GM19351 (cell line): ENCODE data around the gene ZBTB20.

ENCODE experiments used
- ATAC-seq: cut with Tn5 transposase; IDR thresholded peaks from one replicate; pipeline ENCODE4 v1.9.1; 2021; ENCODE audit warnings: mild to moderate bottlenecking, moderate library complexity; ENCODE audit not compliant: unreplicated experiment

Gene ZBTB20

DNA sequence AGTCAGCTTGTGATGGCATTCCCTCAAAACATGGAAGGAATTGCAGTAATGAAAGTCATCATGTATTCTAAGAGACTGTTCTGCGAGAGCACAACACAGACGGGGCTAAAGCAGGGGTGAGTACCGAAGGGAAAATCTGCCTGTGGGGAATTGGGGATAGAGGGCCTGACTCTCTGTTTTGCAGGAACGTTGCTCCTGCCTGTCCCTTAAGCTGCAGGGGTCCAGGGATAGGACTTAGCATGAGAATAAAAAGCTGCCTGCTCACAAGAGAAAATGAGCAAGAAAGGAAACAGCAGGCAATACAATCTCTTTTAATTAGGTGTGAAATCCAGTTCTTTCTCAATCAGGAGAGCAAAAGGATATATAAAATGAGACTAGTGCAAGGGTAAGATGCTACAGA, 791.0 kb downstream of the ZBTB20 start:
- no peak for ATAC-seq

DNA sequence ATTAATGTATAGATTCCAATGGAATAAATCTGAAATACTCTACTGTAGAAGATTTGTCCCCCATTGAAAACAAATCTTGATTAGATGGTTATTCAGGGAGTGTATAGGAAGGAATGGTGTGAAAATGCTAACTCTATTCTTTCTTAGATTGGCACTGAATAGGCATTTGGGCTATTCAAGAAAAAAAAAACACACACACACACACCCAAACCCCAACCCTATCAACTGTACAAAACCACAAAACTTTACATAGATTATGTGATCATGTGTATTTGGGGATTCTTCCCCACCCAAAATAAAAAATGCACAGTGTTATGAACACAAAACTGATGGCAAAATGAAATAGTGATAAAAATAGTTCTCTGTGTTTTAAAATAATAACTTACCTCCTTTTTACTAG, 791.4 kb downstream of the ZBTB20 start:
- no peak for ATAC-seq

DNA sequence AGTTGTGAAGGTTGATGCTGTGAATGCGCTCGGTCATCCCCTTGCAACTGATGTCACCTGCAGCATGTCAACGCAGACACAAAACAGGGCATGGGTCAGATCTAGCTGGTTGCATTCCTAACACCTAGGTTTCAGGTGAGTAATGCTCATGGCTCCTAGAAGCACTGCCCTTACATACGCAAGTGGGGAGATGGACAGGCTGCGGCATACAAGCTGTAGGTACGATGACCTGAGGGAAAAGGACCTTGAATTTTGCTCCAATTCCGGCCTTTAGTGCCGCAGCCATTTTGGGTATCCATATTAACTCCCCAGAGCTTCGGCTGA, 795.3 kb downstream of the ZBTB20 start:
- ATAC-seq: no peak

DNA sequence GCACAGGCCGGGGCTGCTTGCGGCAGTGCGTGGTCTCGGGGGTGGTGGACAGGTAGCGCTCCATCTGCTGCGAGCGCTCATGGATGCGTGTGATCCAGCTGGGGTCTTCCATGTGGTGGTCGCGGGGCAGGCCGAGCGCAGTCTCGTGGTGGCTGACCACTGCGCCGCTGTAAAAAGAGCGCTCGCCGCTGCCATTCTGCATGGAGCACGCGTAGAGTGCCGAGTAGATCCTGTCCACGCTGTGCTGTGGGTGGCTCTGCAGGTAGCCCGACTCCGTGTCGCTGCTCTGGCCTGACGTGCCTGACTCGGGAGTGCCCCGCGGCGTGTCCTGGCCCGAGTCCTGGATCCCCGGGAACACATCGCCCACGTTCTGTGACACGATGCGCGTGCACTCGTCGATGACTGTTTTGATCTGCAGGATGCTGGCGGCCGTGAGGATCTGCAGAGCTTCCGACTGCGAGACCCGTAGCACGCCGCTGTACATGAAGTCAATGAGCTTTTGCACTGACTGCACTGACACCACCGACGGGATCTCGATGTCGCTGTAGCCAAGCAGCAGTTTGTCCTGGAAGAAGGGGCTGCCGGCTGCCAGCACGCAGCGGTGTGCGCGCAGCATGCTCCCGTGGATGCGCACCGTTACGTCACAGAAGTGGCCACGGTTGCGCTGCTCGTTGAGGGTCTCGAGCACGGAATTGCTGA, 795.8 kb downstream of the ZBTB20 start:
- ATAC-seq: no peak

DNA sequence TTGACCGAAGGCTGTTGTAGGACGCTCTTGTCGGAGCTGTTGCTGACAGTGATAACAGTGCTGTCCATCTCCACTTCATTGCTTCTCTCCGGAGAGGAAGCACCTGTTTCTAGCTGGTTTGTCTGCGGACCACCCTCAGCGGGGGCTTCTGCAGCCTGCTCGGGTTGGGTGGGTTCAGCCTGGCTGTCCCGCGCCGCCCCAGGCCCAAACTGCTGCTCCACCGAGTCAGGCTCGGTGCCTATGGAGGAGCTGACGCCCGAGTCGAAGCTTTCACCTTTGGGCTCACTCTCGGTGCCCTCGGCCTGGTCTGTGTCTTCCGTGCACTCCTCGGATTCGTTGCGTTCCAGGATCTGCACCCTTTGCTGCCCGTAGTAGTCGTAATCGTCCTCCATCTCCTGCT, 796.4 kb downstream of the ZBTB20 start:
- ATAC-seq: no peak

DNA sequence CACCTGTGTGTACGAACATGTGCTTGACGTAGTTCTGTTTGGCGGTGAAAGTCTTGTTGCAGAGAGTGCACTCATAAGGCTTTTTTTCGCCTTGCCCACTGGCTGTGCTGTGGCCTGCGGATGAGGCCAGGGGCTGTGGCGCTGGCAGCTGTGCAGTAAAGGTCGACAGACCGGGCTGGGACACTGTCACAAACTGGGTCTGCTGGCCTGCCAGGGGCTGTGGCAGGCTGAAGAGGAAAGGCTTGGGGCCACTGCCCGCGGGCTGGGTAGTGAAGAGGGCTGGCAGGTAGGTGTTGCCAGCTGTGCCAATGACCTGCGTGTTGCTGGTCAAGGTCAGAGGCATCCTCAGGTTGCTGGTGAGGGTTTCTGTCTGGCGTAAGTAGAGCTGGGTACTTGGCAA, 796.8 kb downstream of the ZBTB20 start:
- ATAC-seq: no peak

DNA sequence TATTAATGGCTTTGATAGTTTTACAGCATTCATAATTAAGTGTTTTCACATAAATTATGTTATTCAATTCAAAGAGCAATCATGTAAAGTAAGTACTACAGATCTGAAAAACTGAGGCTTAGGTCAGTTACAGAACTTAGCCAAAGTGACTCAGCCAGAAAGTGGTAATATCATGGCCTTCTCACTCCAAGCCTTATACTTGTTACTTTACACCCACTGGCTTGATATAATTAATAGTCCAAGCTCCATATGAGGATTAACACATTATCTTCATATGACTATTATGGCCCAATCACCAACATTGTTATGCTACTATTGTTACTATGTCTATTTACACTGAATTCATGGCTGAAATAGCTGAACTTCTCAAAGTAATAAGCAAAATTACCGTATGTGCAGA, 802.6 kb downstream of the ZBTB20 start:
- ATAC-seq: no peak

DNA sequence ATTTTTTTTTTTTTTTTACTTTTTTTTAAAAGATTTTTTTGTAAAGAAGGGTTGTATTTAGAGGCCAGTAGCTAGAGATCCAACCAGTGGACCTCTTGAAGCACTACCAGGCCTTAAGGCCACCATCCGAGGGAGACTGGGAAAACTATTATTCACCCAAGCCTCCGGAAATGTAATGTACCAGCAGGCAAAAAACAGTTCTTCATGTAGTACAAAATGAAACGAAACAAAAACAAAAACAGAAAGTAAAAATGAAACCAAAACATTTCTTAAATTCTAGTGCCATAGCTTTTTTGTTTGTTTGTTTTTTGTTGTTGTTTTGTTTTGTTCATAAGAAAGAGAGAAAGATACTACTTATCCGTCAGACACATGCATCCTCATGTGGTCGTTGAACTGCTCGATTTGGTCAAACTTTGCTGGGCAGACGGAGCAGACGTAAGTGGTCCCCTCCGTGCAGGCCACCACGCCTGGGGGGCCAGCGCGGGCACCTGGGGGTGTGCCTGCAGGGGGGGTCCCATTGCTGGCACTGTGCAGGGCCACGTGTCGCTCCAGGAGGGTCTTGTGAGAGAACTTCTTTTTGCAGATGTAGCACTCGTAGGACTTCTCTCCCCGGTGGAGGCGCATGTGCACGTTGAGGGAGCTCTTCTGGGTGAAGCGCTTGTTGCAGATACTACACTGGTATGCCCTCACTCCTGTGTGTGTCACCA, 808.3 kb downstream of the ZBTB20 start:
- ATAC-seq: no peak

DNA sequence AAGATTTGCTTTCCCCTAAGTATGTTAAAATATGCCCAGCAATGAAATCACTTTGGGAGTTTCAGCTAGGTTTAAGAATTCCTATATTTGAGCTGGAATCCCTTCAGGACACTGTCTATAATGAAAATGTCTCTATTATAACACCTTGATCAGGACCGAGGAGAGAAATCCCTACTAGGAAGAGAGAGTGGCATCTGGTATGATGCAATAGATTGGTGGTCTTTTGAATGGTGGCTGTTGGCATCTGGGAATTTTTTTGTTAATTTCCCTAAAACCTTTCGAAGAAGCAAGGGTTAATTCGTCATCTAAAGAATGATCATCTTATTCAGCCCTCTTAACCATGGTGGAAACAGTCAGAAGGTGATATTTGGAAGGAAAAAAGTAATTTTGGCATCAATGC, 810.2 kb downstream of the ZBTB20 start:
- ATAC-seq: no peak

DNA sequence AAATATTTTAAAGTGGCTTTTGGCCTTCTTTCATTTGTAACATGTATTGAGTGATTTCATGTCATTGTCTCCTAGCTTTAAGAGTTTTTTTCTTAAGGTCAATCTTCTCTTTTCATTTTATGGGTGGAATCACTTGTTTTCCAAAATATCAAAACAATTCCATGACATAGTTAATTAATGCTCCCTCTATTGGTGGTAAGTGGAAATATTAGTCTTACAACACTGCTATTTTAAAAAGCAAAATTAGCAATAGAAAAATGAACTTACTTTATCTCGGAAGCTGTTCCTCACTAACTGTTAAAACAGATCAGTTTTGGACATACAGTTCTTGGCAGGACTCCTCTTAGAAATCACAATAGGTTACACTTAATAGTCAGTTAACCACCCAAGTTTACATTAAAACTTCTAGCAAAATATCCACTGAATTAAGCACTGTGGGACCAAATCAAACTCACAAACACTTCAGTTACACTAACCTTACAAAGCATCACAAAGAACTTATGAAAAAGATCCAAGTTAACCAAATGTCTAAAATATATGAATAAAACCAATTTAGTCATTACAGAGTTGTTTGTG, 810.9 kb downstream of the ZBTB20 start:
- ATAC-seq: no peak

DNA sequence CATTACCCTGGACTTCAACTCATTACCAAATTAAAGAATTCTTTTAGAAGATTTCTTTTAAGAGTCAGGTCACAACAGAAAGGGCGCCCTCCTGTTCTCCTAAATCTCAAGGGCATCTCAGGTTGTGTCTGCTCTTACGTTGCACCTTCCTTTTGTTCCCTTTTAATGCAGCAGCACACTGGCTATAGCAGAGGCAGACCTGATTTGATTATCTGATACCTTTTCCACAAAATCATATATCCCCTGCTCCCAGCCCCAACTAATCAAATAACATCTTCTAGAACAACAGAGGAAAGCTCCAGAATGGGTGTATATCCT, 813.2 kb downstream of the ZBTB20 start:
- no peak for ATAC-seq

DNA sequence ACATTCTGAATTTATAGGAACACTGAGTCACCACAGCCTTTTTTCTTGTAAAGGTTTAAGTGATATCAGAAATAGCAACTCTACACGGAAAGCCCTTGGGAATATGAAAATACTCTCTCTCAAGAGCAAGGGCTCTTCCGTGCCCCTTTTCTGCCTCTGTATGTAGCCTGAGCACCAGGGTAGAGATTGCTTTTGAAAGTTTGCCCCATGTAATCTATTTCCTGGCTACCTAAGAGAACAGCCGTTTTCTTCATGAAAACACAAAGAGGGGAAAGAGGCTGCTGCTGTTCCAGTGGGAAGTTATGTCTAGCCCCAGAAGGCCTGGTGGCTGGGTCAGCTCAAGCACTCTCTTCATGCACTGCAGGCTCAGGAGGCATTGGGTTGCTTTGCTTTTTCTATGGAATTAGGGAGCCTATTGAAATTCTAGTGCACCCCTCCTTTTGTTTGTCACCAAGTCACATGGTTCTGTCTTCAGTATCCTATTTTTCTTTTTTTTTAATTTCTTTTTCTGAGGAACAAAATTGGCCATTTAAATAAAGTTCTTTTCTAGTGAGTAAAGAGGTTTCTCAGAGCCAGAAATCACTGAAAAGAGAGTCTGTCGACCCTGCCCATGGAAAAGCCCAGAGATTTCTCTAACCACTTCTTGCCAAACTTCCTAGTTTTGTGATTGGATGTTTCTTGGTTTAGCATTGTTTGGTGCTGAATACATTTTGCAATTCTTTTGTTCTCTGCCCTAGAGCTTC, 813.7 kb downstream of the ZBTB20 start:
- ATAC-seq: no peak

DNA sequence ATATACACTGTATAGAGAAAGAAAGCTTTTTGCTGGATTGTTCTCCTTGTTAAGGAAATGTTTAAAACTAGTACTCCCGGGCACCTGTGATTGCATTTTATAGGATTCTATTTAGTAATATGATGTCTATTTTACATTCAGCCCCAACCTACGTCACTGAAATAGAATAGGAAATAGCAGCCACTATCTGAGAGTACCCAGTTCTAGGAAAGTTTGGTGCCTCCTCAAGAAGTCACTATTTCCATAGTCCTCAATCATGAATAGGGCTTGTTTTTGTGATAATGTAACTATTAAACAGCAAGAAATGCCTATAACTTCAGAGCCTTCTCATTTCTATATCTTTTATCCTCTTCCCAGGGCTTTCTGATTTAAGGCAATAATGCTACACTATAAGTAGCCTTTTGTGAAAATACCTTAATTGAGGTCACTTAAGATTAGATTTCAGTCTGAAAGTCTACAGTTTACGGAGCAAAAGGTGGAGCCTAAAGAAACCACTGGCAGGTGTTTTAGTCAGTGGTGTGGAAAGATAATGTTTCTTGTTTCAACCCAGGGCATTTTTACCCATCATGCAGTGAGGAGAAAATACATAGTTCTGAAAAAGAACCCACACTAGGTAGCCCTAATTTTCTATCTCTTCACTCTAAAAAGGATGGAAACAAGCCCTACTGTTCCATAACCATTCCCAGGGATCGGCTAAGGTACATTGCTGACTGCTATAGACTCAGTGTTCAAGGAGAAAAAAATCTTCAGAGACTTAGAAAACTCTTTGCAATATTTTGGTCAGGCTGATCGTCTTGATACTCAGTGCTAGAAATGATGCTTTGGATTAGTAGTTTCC, 814.5 kb downstream of the ZBTB20 start:
- peak; percentile 75 for ATAC-seq

DNA sequence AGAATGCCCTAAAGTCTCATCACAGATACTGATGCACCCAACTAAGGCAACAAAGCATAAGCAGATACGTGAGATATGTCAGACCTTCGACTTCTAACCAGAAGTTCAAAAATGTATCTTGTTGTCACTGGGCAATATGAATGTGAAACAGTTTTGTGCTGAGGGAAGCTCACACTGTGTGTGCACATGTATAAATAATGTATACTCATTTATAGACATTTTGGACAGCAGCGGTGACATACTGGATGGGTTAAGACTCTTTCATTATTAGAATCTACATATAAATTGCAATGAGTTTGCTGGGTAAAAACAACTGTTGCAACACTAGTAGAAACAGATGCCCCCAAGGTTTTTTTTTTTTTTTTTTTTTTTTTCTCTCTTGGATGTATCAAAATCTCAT, 815.4 kb downstream of the ZBTB20 start:
- no peak for ATAC-seq

DNA sequence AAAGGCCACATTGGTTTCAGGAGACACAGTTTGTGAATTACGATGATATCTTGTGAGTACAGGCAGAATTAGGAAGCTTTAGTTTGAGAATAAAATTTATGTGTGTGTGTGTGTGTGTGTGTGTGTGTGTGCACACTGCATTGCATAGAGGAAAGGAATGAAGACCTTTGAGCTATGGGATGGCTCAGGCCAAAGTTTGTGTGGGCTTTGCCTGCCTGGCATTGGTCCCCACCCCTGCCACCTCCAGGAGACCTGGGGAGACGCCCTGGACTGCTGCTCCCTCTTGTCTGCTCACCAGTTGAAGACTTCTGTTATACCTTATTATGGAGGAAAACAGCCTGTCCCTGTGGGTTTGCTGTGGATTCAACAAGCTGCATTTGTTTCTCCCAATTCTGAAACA, 816.1 kb downstream of the ZBTB20 start:
- no peak for ATAC-seq

DNA sequence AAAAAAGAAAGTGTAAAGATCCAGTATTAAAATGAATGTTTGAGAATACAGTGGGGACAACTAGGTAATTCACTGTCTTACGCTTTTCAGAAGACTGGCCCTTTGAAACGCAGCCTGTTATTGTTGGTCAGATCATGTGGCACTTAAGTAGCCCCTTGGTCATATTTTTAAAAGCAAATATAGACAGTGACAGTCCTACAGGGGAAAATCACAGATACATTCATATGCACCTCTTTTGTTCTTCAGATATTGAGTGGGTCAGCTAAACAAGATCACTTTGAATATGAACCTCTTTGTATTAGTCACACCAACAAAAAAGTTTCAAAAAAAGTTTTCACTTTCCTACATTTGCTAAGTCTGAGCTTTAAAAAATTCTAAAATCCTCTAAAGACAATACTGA, 817.3 kb downstream of the ZBTB20 start:
- no peak for ATAC-seq

DNA sequence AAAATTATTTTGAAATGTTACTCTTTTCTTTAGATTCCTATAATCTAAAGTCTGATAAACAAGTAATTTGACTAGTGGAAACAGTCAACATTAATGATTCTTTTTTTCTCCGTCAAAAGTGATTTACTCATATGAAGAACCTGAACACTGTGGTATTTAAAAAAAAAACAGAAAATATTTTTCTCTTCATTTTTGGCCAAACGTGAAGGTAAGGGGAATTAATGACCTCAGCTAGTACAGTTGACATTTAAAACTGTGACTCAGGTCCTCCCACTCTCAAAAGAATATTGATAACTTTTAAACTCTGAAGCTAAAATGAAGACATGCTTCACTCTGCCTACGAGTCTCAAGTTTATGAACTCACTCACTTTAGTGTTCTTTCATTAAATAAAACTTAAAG, 818.7 kb downstream of the ZBTB20 start:
- ATAC-seq: no peak

DNA sequence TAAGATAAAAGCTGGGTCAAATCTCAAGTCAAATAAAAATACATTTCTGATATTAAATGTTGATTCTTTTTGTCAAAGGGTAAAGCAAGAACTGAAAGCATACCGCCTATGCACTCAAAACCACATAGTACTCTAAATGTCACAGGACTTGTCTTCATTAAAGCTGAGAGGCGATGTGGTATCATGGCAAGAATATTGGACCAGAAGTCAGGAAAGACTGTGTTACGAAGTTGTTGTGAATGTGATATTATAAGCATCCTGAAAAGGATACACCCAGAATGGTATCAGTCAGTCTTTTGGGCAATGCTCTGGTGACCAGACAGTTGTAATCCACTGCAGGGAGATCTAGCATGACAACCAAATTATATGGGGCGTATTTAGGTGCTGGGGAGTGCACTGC, 819.4 kb downstream of the ZBTB20 start:
- peak; percentile 46 for ATAC-seq

DNA sequence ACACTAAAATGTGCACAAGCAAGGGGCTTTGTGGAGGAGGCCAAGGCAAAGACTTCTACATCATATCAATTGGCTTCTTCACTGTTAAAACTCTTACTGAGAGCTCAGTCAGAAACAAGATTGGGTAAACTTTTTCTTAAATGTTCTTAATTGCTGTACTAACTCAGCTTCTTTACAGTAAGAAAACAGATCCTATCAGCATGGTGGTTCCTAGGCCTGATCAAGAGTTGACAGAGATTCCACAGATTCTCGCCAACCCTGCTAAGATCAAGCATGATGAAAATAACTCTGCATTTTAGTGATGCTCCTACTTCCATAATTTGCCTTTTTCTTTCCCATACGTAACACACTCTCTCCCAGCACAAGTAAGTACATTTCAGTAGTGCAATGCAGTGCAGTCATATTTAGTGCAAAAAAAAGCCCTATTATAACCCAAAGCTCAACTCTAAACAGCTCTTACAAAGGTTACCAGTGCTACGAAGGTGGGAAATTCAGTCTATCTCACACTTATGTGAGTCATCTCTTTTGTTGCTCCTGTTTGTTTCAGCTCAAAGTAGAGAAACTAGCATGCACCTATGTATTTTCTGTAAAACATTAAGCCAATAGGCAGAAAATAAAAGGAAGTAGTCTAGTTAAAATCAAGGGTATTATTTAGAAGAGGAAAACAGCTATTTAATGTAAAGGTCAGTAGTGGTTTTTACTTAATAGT, 823.4 kb downstream of the ZBTB20 start:
- ATAC-seq: no peak

DNA sequence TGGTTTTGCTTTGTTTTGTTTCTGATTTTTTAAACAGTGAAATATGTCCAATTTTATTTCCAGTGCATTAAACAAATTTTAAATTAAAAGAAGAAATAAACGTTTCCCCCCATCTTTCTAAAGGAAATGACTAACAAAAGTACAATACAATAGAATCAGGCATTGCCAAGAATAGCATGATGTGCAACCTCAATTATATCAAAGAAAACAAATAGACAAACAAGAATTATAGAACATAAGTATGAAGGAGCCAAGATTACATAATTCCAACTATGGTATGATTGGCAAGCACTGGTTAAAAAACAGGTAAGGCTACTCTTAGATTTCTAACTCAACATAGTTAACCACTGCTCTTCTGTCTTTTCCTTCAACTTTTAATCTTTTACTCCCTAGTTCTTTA, 826.8 kb downstream of the ZBTB20 start:
- ATAC-seq: no peak

DNA sequence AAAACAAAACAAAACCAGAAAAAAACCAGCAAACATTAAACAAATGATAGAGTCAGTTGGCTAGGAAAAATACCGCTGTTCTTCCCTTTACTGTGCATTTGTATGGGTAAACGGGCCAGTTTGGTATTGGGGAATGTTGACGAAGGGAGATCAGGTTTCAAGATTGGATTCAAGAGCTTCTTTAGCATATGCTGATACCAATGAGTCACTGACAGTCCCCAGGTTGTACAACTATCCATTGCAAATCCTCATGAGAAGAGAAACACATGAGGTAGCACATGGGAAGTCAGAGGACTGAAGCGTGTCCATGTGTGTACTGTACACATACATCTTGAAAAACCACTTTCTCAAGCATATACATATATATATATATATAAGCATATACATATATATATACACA, 827.6 kb downstream of the ZBTB20 start:
- no peak for ATAC-seq
